A673 (cell line): ENCODE data around the gene MRPL1. TPM values are rescaled to one million over a fixed set of nuclear protein-coding genes. Genes with fewer than 3 reads are reported as not detected.

ENCODE experiments used
- BruUV-seq: library from RNA; stranded (reverse); fragments of 400-500 nt; replicated peaks from 2 replicates; lab custom pipeline; 2021; lab: Mats Ljungman, UMichigan
- CTCF ChIA-PET: fragments of 300-600 bp; sonication (Branson Sonifier 250); formaldehyde crosslinking; loops from one replicate; lab custom pipeline; 2022; ENCODE audit warnings: antibody characterized with exemption; lab: Charles Lee
- POLR2A ChIA-PET: fragments of 300-600 bp; sonication (Branson Sonifier 250); formaldehyde crosslinking; loops from one replicate; lab custom pipeline; 2022; ENCODE audit warnings: antibody characterized with exemption; ENCODE audit not compliant: low non-redundant PET; lab: Charles Lee
- DNase-seq: peaks from one replicate; pipeline ENCODE4 v3.0.0-alpha.2; 2015; ENCODE audit warnings: low spot score
- H3K27ac ChIP-seq: fragments of 200-600 bp; sonication (generic); 2 replicates; pipeline ENCODE4 v1.5.1; 2016; ENCODE audit warnings: mixed run types, low read depth, mild to moderate bottlenecking, mixed read lengths, antibody characterized with exemption, low read length; ENCODE audit not compliant: poor library complexity, severe bottlenecking
- H3K27me3 ChIP-seq: fragments of 200-600 bp; sonication (generic); replicated peaks from 2 replicates; pipeline ENCODE4 v1.6.1; 2017; ENCODE audit warnings: mixed run types, low read depth, mild to moderate bottlenecking, mixed read lengths, antibody characterized with exemption, low read length; ENCODE audit not compliant: insufficient read depth, poor library complexity
- H3K36me3 ChIP-seq: fragments of 200-600 bp; sonication (generic); 2 replicates; pipeline ENCODE4 v1.6.1; 2016; ENCODE audit warnings: mixed run types, mild to moderate bottlenecking, mixed read lengths, antibody characterized with exemption, low read length; ENCODE audit not compliant: insufficient read depth, poor library complexity, severe bottlenecking
- H3K4me1 ChIP-seq: fragments of 200-600 bp; sonication (generic); 2 replicates; pipeline ENCODE4 v1.6.1; 2017; ENCODE audit warnings: mixed run types, mild to moderate bottlenecking, mixed read lengths, antibody characterized with exemption, low read length; ENCODE audit not compliant: insufficient read depth, poor library complexity, severe bottlenecking
- H3K4me3 ChIP-seq: fragments of 200-600 bp; sonication (generic); 2 replicates; pipeline ENCODE4 v1.5.1; 2016; ENCODE audit warnings: low read depth, mixed run types, mild to moderate bottlenecking, mixed read lengths, low read length; ENCODE audit not compliant: poor library complexity, severe bottlenecking
- H3K9me3 ChIP-seq: fragments of 200-600 bp; sonication (generic); 2 replicates; pipeline ENCODE4 v1.6.1; 2016; ENCODE audit warnings: mixed run types, low read depth, mild to moderate bottlenecking, mixed read lengths, antibody characterized with exemption, low read length; ENCODE audit not compliant: poor library complexity, severe bottlenecking
- EZH2 ChIP-seq: fragments of 200-600 bp; sonication (generic); IDR thresholded peaks from 2 replicates; pipeline ENCODE4 v1.6.1; 2017; ENCODE audit warnings: borderline replicate concordance, low read depth, mild to moderate bottlenecking, mixed read lengths, antibody characterized with exemption, low read length; ENCODE audit not compliant: poor library complexity, severe bottlenecking
- intact Hi-C: fragments of 100-400 bp; cut with micrococcal nuclease; formaldehyde crosslinking; loops from one replicate; pipeline ENCODE4 v1.10.0; 2022; ENCODE audit not compliant: unreplicated experiment
- total RNA-seq: library from RNA; stranded (reverse); gene quantifications from 2 replicates; pipeline ENCODE4 v1.2.3, GENCODE V29; 2021
- TF ChIP-seq, protein P1 (sequence below): fragments of 300-800, 200-600 bp; sonication (generic); conservative IDR thresholded peaks from 2 replicates; pipeline ENCODE4 v1.5.1; 2017; ENCODE audit warnings: low read depth, mild to moderate bottlenecking, antibody characterized with exemption, low read length, moderate library complexity, mixed read lengths

Gene MRPL1
- total RNA-seq, 1 experiment from 2014 or later = 32.2 TPM

GRCh38 chr4:77990904-77991358, 128.3 kb downstream of the MRPL1 start:
- no peak overlapping the region for H3K4me3 ChIP-seq
- intact Hi-C loops = loop anchor here (10.0 kb wide), 1 partner anchor 524 kb away; no protein-coding TSS in a partner anchor
- no peaks in the 10 kb centered on the region for H3K9me3 ChIP-seq
- no TSS peak for BruUV-seq
- H3K27me3 ChIP-seq = no peaks in the 10 kb centered on the region
- no peak for DNase-seq
- no peaks in the 10 kb centered on the region for H3K4me1 ChIP-seq
- POLR2A ChIA-PET = no interaction called here
- no peaks in the 10 kb centered on the region for H3K36me3 ChIP-seq
- TF ChIP-seq, protein P1, sequence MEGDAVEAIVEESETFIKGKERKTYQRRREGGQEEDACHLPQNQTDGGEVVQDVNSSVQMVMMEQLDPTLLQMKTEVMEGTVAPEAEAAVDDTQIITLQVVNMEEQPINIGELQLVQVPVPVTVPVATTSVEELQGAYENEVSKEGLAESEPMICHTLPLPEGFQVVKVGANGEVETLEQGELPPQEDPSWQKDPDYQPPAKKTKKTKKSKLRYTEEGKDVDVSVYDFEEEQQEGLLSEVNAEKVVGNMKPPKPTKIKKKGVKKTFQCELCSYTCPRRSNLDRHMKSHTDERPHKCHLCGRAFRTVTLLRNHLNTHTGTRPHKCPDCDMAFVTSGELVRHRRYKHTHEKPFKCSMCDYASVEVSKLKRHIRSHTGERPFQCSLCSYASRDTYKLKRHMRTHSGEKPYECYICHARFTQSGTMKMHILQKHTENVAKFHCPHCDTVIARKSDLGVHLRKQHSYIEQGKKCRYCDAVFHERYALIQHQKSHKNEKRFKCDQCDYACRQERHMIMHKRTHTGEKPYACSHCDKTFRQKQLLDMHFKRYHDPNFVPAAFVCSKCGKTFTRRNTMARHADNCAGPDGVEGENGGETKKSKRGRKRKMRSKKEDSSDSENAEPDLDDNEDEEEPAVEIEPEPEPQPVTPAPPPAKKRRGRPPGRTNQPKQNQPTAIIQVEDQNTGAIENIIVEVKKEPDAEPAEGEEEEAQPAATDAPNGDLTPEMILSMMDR = no peak
- no peak for TF ChIP-seq EZH2
- CTCF ChIA-PET = no interaction called here
- no peak overlapping the region for H3K27ac ChIP-seq

- intact Hi-C loops = loop anchor here (10.0 kb wide), 1 partner anchor 522 kb away; no protein-coding TSS in a partner anchor
- CTCF ChIA-PET = no interaction called here
- TF ChIP-seq, protein P1 = no peak
- no peak for TF ChIP-seq EZH2
- no peaks in the 10 kb centered on the region for H3K9me3 ChIP-seq
- no peaks in the 10 kb centered on the region for H3K36me3 ChIP-seq
- H3K27me3 ChIP-seq = no peaks in the 10 kb centered on the region
- BruUV-seq = no TSS peak
- POLR2A ChIA-PET = no interaction called here
- no peak overlapping the region for H3K4me3 ChIP-seq
- no peaks in the 10 kb centered on the region for H3K4me1 ChIP-seq
- no peak overlapping the region for H3K27ac ChIP-seq
- no peak for DNase-seq
Measured at GRCh38 chr4:77992581-77992980, 130.0 kb downstream of the MRPL1 start.

DNA sequence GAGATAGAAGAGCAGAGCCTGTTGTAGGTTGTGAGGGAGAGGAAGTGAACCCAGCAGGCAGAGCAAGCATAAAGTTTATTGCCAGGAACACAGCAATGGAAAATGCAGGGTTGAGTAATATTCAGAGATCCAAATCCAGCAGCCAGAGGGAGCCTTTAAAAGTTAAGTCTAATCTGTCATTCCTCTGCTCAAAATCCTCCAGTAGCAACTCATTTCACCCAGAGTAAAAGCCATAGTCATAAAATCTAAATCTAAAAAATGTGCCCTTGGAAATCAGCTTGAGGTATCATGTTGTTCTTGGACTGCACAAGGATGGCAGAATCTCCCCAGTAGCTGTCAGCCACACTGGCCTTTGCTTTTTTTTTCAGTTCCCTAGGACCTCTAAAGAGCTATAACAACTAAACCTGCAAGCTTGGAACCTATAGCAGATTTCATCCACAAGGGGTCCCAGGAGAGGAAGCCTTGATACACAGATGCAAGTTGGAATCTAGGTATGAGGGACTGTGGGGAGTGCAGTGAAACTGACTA, 131.6 kb downstream of the MRPL1 start:
- Histone ChIP-seq H3K4me3 (no peak overlapping the region), H3K27me3 (no peaks in the 10 kb centered on the region), H3K27ac (no peak overlapping the region), H3K9me3 (no peaks in the 10 kb centered on the region), H3K36me3 (no peaks in the 10 kb centered on the region), H3K4me1 (no peaks in the 10 kb centered on the region)
- ChIA-PET POLR2A (no interaction called here), CTCF (no interaction called here)
- BruUV-seq = no TSS peak
- intact Hi-C loops = loop anchor here (10.0 kb wide), 1 partner anchor 521 kb away; no protein-coding TSS in a partner anchor
- DNase-seq = peak; percentile 53
- TF ChIP-seq EZH2 = no peak
- TF ChIP-seq, protein P1 = peak; percentile 54
